HepG2 (cell line): ENCODE measurements around the gene OR52L1. TPM values are rescaled to one million over a fixed set of nuclear protein-coding genes. Genes with fewer than 3 reads are reported as not detected.

Experiments
- ATAC-seq: fragments of 200-7000 bp; cut with Tn5 transposase; 3 replicates; pipeline ENCODE4 v1.9.1; 2020; ENCODE audit warnings: mild to moderate bottlenecking, moderate library complexity
- BruUV-seq: library from RNA; stranded (reverse); fragments of 400-500 nt; replicated peaks from 2 replicates; lab custom pipeline; 2021; lab: Mats Ljungman, UMichigan
- CTCF ChIA-PET: fragments of 300-600 bp; formaldehyde crosslinking; extraction: SDS; loops from one replicate; lab custom pipeline; 2021; ENCODE audit warnings: low total read pairs, inconsistent platforms, low intra/inter-chr PET ratio; lab: Yijun Ruan, JAX
- POLR2A ChIA-PET: fragments of 350-600 bp; sonication (Branson Sonifier 250); formaldehyde crosslinking; loops from one replicate; lab custom pipeline; 2020; ENCODE audit warnings: antibody characterized with exemption, inconsistent platforms; lab: Yijun Ruan, JAX
- DNase-seq: peaks from one replicate; pipeline ENCODE4 v3.0.0-alpha.2; 2015; ENCODE audit warnings: low spot score
- FAIRE-seq: peaks from 3 replicates; lab custom pipeline; 2011; peaks lifted over from hg19 to GRCh38; lab: Jason Lieb, UNC
- H2AFZ ChIP-seq: one replicate; pipeline ENCODE4 v1.6.1; 2011; ENCODE audit warnings: low read length, inconsistent platforms
- H3K27ac ChIP-seq: fragments of 300-600 bp; 3 replicates; pipeline ENCODE4 v1.8.0; 2011; ENCODE audit warnings: mixed run types, mild to moderate bottlenecking, mixed read lengths, low read length, inconsistent platforms; ENCODE audit not compliant: insufficient read depth; ENCODE audit errors: extremely low read length
- H3K27me3 ChIP-seq, 2 experiments: fragments of 200-600 bp in 1 of 2; 2 replicates in 1 of 2; 3 replicates in 1 of 2; pipeline versions ENCODE4 v1.6.0 to v1.8.0; 2011; ENCODE audit warnings: low read length in 2 of 2, mild to moderate bottlenecking in 2 of 2, moderate library complexity in 2 of 2, inconsistent platforms in 1 of 2; ENCODE audit not compliant: insufficient read depth in 2 of 2, control insufficient read depth in 1 of 2
- H3K36me3 ChIP-seq, 2 experiments: fragments of 200-600 bp in 1 of 2; replicated peaks in 1 of 2; 2 replicates in 1 of 2; 3 replicates in 1 of 2; pipeline versions ENCODE4 v1.5.1 to v1.8.0; 2011; ENCODE audit warnings: low read length in 2 of 2, inconsistent platforms in 1 of 2; ENCODE audit not compliant: insufficient read depth in 2 of 2, control insufficient read depth in 1 of 2
- H3K4me1 ChIP-seq: 2 replicates; pipeline ENCODE4 v1.5.1; 2012; ENCODE audit warnings: low read length, inconsistent platforms; ENCODE audit not compliant: insufficient read depth
- H3K4me2 ChIP-seq: 2 replicates; pipeline ENCODE4 v1.6.0; 2011; ENCODE audit warnings: low read depth, low read length, inconsistent platforms
- H3K4me3 ChIP-seq, 3 experiments: fragments of 200-600 bp in 1 of 3; sonication (generic), shearing (Covaris generic) in 1 of 3; replicated peaks in 1 of 3; 2 replicates each; pipeline ENCODE4 v1.5.1; 2011 to 2016; ENCODE audit warnings: low read length in 3 of 3, inconsistent platforms in 2 of 3, low read depth in 2 of 3, mild to moderate bottlenecking in 2 of 3, control low read depth in 1 of 3, mixed read lengths in 1 of 3; ENCODE audit not compliant: insufficient read depth in 1 of 3
- H3K79me2 ChIP-seq: one replicate; pipeline ENCODE4 v1.6.1; 2011; ENCODE audit warnings: low read length, inconsistent platforms; ENCODE audit not compliant: insufficient read depth
- H3K9ac ChIP-seq: 2 replicates; pipeline ENCODE4 v1.6.0; 2011; ENCODE audit warnings: mild to moderate bottlenecking, low read depth, low read length, inconsistent platforms; ENCODE audit not compliant: insufficient read depth
- H3K9me3 ChIP-seq: 2 replicates; pipeline ENCODE4 v1.5.1; 2012; ENCODE audit warnings: mild to moderate bottlenecking, low read length
- H4K20me1 ChIP-seq: 2 replicates; pipeline ENCODE4 v1.6.0; 2011; ENCODE audit warnings: inconsistent platforms, mild to moderate bottlenecking, low read length, moderate library complexity; ENCODE audit not compliant: insufficient read depth
- ERF ChIP-seq: IDR thresholded peaks from 2 replicates; pipeline ENCODE4 v1.6.1; 2018; ENCODE audit warnings: missing biosample characterization, missing genetic modification reagents
- HDAC6 ChIP-seq: fragments of 200-600 bp; sonication (generic); IDR thresholded peaks from 2 replicates; pipeline ENCODE4 v1.7.0; 2017; ENCODE audit warnings: mild to moderate bottlenecking, antibody characterized with exemption, low read length, low read depth
- IKZF1 ChIP-seq: fragments of 450-650 bp; IDR thresholded peaks from 2 replicates; pipeline ENCODE4 v1.7.1; 2016
- NR2F6 ChIP-seq, 2 experiments: IDR thresholded peaks; 2 replicates each; pipeline ENCODE4 v1.6.1; 2016; ENCODE audit warnings: antibody characterized with exemption in 1 of 2, mild to moderate bottlenecking in 1 of 2
- ZNF101 ChIP-seq: sonication (generic); formaldehyde crosslinking; IDR thresholded peaks from 2 replicates; pipeline ENCODE4 v1.4.0; 2020; ENCODE audit warnings: mild to moderate bottlenecking, low read depth, missing genetic modification reagents, borderline replicate concordance
- ZNF34 ChIP-seq: sonication (generic); formaldehyde crosslinking; IDR thresholded peaks from 2 replicates; pipeline ENCODE4 v1.4.0; 2020; ENCODE audit warnings: mild to moderate bottlenecking, missing genetic modification reagents, borderline replicate concordance
- ZNF546 ChIP-seq: sonication (generic); formaldehyde crosslinking; conservative IDR thresholded peaks from 2 replicates; pipeline ENCODE4 v1.8.1; 2023; ENCODE audit warnings: mild to moderate bottlenecking, missing genetic modification reagents
- ZNF549 ChIP-seq: sonication (generic); formaldehyde crosslinking; IDR thresholded peaks from 2 replicates; pipeline ENCODE4 v1.5.0; 2020; ENCODE audit warnings: missing genetic modification reagents
- ZNF7 ChIP-seq: IDR thresholded peaks from 2 replicates; pipeline ENCODE4 v1.6.1; 2016; ENCODE audit warnings: missing biosample characterization, missing genetic modification reagents
- ZSCAN21 ChIP-seq: sonication (generic); formaldehyde crosslinking; IDR thresholded peaks from 2 replicates; pipeline ENCODE4 v1.8.0; 2022; ENCODE audit warnings: mild to moderate bottlenecking, missing genetic modification reagents, moderate library complexity, borderline replicate concordance
- ZZZ3 ChIP-seq: sonication (generic); formaldehyde crosslinking; IDR thresholded peaks from 2 replicates; pipeline ENCODE4 v1.4.0; 2020; ENCODE audit warnings: missing genetic modification reagents, mild to moderate bottlenecking, borderline replicate concordance
- WGBS: methylation state at CpG from one replicate; pipeline ENCODE4 v1.1.6; 2017; ENCODE audit warnings: low lambda C conversion rate; 5-methylcytosine and 5-hydroxymethylcytosine counted together
- in situ Hi-C: cut with HindIII; loops from 2 replicates; pipeline ENCODE4 v1.10.0; 2017; ENCODE audit warnings: low pct_unique_long_range_greater_than_20kb; ENCODE audit not compliant: extremely low pct_ligation_motif_present
- intact Hi-C: fragments of 100-400 bp; cut with micrococcal nuclease; formaldehyde crosslinking; loops from one replicate; pipeline ENCODE4 v1.10.0; 2022; ENCODE audit not compliant: unreplicated experiment
- polyA plus RNA-seq, 8 experiments: library from polyadenylated mRNA; depleted of rRNA in 3 of 8; stranded (reverse) in 7 of 8; unstranded in 1 of 8; fragments of >200 nt; fragmentation: Illumina TruSeq in 4 of 8; extraction: Trizol in 4 of 8; gene quantifications; 2 replicates each; pipeline versions ENCODE4 v1.2.1 to v1.2.3, GENCODE V29; 2011 to 2016; ENCODE audit warnings: low read depth in 4 of 8, missing spikeins in 1 of 8, mixed read lengths in 1 of 8; ENCODE audit not compliant: insufficient read depth in 1 of 8
- total RNA-seq, 5 experiments: library from RNA; depleted of rRNA; stranded (reverse); fragments of >200 nt; fragmentation: Illumina TruSeq; extraction: Trizol; gene quantifications; 2 replicates each; pipeline ENCODE4 v1.2.3, GENCODE V29; 2016; ENCODE audit warnings: low read depth in 1 of 5
- TF ChIP-seq, protein P1 (sequence below): IDR thresholded peaks from 2 replicates; pipeline ENCODE4 v1.6.1; 2016
- TF ChIP-seq, protein P2 (sequence below): sonication (generic); formaldehyde crosslinking; IDR thresholded peaks from 2 replicates; pipeline ENCODE4 v1.8.0; 2022; ENCODE audit warnings: mild to moderate bottlenecking, missing genetic modification reagents, moderate library complexity

Gene OR52L1
- total and polyA plus RNA-seq, 2 of the 13 experiments (the other 11 are each of a cell fraction or from before 2014, with no cell fraction given) = not detected

GRCh38 chr11:5940748-5941147 lies 46.0 kb downstream of the OR52L1 start (continued):
- TF ChIP-seq, protein P1, sequence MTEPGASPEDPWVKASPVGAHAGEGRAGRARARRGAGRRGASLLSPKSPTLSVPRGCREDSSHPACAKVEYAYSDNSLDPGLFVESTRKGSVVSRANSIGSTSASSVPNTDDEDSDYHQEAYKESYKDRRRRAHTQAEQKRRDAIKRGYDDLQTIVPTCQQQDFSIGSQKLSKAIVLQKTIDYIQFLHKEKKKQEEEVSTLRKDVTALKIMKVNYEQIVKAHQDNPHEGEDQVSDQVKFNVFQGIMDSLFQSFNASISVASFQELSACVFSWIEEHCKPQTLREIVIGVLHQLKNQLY (CRISPR knock-in tag) = no peak

- Histone ChIP-seq H3K4me2 (no peak overlapping the region), H3K9ac (no peak overlapping the region), H3K27ac (no peak overlapping the region), H3K4me3 (no peak overlapping the region), H3K4me1 (no peaks in the 10 kb centered on the region), H4K20me1 (no peaks in the 10 kb centered on the region), H3K9me3 (no peaks in the 10 kb centered on the region), H3K36me3 (no peaks in the 10 kb centered on the region), H2AFZ (no peak overlapping the region), H3K79me2 (no peaks in the 10 kb centered on the region), H3K27me3 (peaks cover 0 to 7% of the 10 kb centered on the region in 2 experiments; a peak in 2 of 5 replicates)
- no TSS peak for BruUV-seq
- 66% methylated on average over 5 of the region's 21 CpGs for WGBS
- in situ Hi-C loops (no loop called here), intact Hi-C loops (no loop called here)
- TF ChIP-seq ZSCAN21 (CRISPR knock-in tag) (no peak), ZNF546 (CRISPR knock-in tag) (no peak), ZNF7 (CRISPR knock-in tag) (no peak), ERF (CRISPR knock-in tag) (no peak), NR2F6 (IDR thresholded peaks at IDR 0.05) (no peak), NR2F6 (CRISPR knock-in tag; IDR thresholded peaks at IDR 0.05) (no peak), ZNF549 (CRISPR knock-in tag) (no peak), ZZZ3 (CRISPR knock-in tag) (no peak), HDAC6 (no peak), ZNF101 (CRISPR knock-in tag) (no peak), ZNF34 (no peak), IKZF1 (no peak)
- TF ChIP-seq, protein P2, sequence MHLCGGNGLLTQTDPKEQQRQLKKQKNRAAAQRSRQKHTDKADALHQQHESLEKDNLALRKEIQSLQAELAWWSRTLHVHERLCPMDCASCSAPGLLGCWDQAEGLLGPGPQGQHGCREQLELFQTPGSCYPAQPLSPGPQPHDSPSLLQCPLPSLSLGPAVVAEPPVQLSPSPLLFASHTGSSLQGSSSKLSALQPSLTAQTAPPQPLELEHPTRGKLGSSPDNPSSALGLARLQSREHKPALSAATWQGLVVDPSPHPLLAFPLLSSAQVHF (CRISPR knock-in tag) = no peak
- FAIRE-seq = no peak
- ChIA-PET POLR2A (no interaction called here), CTCF (no interaction called here)
- DNase-seq = no peak
- no peak for ATAC-seq
These were observed 48.2 kb downstream of the OR52L1 start for GRCh38 chr11:5938603-5938965.
